Lung (tissue), 12 donors: ENCODE results near the gene IQCK. TPM values are rescaled to one million over a fixed set of nuclear protein-coding genes. Genes with fewer than 3 reads are reported as not detected.

Experiments
- ATAC-seq: fragments of 200-7000 bp; cut with Tn5 transposase; one replicate; pipeline ENCODE4 v1.9.1; 2020; ENCODE audit warnings: moderate number of reproducible peaks; ENCODE audit not compliant: insufficient read depth, low FRiP score
- DNase-seq, 3 donors: peaks; one replicate each; pipeline ENCODE4 v3.0.0-alpha.2; 2013 to 2017
- H3K27ac ChIP-seq, 2 donors: one replicate each; pipeline ENCODE4 v1.5.1; 2013; ENCODE audit warnings: mild to moderate bottlenecking in 2 of 2, moderate library complexity in 2 of 2, control low read depth in 1 of 2, inconsistent platforms in 1 of 2, low read depth in 1 of 2, low read length in 1 of 2
- H3K27me3 ChIP-seq, 3 donors: one replicate each; pipeline ENCODE4 v1.5.1; 2013; ENCODE audit warnings: low read length in 2 of 3; ENCODE audit not compliant: control insufficient read depth in 3 of 3, insufficient read depth in 3 of 3
- H3K36me3 ChIP-seq, 4 donors: one replicate each; pipeline ENCODE4 v1.5.1; 2013; ENCODE audit warnings: low read length in 4 of 4, mild to moderate bottlenecking in 1 of 4, moderate library complexity in 1 of 4; ENCODE audit not compliant: control insufficient read depth in 4 of 4, insufficient read depth in 4 of 4
- H3K4me1 ChIP-seq, 5 donors: one replicate each; pipeline ENCODE4 v1.5.1; 2013; ENCODE audit warnings: low read length in 5 of 5, mild to moderate bottlenecking in 2 of 5, moderate library complexity in 1 of 5; ENCODE audit not compliant: control insufficient read depth in 5 of 5, insufficient read depth in 5 of 5
- H3K4me3 ChIP-seq: one replicate; pipeline ENCODE4 v1.5.1; 2013; ENCODE audit warnings: mild to moderate bottlenecking, control low read depth, moderate library complexity
- H3K9ac ChIP-seq, 2 donors: one replicate each; pipeline ENCODE4 v1.5.1; 2013; ENCODE audit warnings: low read length in 2 of 2, control low read depth in 1 of 2; ENCODE audit not compliant: insufficient read depth in 1 of 2
- H3K9me3 ChIP-seq, 4 donors: one replicate each; pipeline ENCODE4 v1.5.1; 2013; ENCODE audit warnings: low read length in 3 of 4, mild to moderate bottlenecking in 1 of 4, moderate library complexity in 1 of 4; ENCODE audit not compliant: control insufficient read depth in 4 of 4, insufficient read depth in 3 of 4
- WGBS, 2 donors: extraction: QIAGEN DNeasy Blood & Tissue Kit; methylation state at CpG; one replicate each; pipeline ENCODE4 v1.1.7; 2013; 5-methylcytosine and 5-hydroxymethylcytosine counted together
- polyA plus RNA-seq, 2 donors: library from polyadenylated mRNA; stranded (reverse); fragments of 200-250 nt; gene quantifications; one replicate each; pipeline ENCODE4 v1.2.1, GENCODE V29; 2013
- total RNA-seq, 2 donors: library from RNA; depleted of rRNA in 1 of 2; stranded (reverse); fragments of >200 nt in 1 of 2; gene quantifications; one replicate each; pipeline ENCODE4 v1.2.1, GENCODE V29; 2014 to 2021
- TF ChIP-seq, protein P1 (sequence below): IDR thresholded peaks from 2 replicates; pipeline ENCODE4 v1.5.1; 2012; ENCODE audit warnings: mild to moderate bottlenecking; ENCODE audit errors: control extremely low read depth, extremely low read depth
- donor health status: control.
- donor health status: control.
- donor health status: Bipolar disorder and iron deficiency.
- donor health status: healthy.
- donor health status: DM: yes; HTN: yes; CAD: no.

The IQCK gene
- total and polyA plus RNA-seq, 4 donors: 12.7 to 27.0 (median 20.4) TPM

DNA sequence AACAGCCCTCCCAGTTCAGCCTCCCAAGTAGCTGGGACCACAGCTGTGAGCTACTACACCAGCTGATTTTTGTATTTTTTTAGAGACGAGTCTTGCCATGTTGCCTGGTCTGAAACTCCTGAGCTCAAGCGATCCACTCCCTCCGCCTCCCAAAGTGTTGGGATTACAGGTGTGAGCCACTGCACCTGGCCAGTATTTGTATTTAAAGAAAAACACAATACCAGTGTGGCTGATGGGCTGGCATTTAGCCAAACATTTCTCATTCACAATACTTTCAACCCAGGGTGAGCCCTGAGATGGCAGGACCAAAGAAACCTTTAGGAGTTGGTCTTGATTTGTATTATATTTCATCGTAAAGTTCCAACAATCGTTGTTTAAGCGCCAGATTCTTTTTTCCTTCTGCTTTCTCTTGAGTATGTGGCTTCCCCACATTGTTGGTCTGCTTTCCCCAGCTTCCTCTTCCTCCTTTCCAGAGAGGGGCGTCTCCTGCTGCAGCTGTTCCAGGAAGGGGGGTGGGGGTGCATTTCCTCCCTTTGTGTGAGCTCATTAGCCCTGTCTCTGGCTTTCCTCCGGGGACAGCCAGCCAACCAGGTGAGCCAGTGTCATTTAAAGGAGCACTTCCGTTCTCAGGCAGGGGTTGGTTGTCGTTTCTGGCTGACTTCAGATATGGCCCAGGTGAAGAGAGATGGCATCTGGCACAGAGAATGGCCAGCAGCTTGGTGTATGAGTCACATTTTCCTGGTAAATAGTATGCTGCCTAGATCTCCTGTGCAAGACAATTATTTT, 86.7 kb downstream of the IQCK start:
- TF ChIP-seq, protein P1, sequence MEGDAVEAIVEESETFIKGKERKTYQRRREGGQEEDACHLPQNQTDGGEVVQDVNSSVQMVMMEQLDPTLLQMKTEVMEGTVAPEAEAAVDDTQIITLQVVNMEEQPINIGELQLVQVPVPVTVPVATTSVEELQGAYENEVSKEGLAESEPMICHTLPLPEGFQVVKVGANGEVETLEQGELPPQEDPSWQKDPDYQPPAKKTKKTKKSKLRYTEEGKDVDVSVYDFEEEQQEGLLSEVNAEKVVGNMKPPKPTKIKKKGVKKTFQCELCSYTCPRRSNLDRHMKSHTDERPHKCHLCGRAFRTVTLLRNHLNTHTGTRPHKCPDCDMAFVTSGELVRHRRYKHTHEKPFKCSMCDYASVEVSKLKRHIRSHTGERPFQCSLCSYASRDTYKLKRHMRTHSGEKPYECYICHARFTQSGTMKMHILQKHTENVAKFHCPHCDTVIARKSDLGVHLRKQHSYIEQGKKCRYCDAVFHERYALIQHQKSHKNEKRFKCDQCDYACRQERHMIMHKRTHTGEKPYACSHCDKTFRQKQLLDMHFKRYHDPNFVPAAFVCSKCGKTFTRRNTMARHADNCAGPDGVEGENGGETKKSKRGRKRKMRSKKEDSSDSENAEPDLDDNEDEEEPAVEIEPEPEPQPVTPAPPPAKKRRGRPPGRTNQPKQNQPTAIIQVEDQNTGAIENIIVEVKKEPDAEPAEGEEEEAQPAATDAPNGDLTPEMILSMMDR: no peak
- Histone ChIP-seq H3K27ac (peak overlapping the region; percentile 17 to 26), H3K9ac (no peak overlapping the region), H3K4me3 (no peak overlapping the region), H3K27me3 (no peaks in the 10 kb centered on the region), H3K4me1 (peaks cover 2 to 9% (median 4%) of the 10 kb centered on the region in 5 donors), H3K36me3 (no peaks in the 10 kb centered on the region), H3K9me3 (peaks cover 0 to 4% (median 2%) of the 10 kb centered on the region in 4 donors)
- DNase-seq: peak; percentile 65 to 73 (median 65)
- ATAC-seq: peak; percentile 34
- WGBS, 2 donors: 25 to 31% methylated on average over 10 of the region's 10 CpGs

DNA sequence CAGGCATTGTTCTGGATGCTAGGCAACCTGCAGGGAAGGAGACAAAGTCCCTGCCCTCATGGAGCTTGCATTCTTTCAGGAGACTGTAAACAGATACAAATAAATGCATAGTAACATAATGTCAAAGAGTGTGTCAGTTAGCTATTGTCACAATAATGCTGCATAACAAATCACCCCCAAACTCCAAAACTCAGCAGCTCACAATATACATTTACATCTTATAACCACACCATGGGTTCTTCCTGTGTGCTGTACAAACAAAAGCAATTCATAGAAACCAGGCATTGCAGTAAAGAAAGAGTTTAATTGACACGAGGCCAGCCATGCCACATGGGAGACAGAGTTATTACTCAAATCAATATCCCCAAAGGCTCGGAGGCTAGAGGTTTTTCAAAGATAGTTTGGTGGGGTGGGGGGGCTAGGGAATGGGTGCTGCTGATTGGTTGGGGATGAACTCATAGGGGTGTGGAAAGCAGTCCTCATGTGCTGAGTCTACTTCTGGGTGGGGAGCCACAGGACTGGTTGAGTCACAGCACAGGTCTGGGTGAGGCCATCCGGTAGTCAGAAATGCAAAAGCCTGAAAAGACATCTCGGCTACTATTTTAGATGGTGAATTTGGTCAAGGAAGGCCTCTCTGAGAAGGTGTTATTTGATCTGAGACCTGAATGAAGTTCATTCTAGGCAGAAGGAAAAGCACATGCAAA, 87.5 kb downstream of the IQCK start:
- H3K27me3 ChIP-seq: no peaks in the 10 kb centered on the region
- no peak overlapping the region for H3K27ac ChIP-seq

DNA sequence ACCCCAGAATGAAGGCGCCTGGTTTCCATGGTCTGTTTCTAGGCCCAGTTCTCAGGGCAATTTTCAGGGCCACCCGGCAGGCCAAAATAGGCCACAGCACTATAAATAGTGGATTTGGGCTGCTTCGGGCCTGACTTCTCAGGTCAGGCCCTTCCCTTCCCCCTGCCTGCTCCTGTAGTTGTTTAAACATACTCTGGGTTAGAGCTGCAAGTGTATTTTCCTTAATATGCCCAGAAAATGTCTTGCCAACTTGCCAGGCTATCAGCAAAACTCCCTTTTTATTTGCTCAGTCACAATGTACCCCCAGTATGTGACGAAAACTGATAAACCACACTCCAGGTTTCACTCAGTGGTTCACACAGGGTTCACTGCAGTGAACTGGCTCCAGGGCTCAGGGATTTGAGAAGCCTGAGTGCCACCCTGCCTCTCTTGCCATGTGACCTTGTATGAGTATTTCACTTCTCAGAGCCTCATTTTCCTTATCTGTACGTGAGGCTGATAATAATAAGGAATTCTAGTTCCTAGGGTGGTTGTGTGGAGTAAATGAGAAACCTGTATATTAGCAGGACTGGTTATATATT, 90.1 kb downstream of the IQCK start:
- no peak for ATAC-seq

More for the DNA sequence above, 87.5 kb downstream of the IQCK start:
- TF ChIP-seq, protein P1: no peak
- DNase-seq (no peak), ATAC-seq (no peak)
- Histone ChIP-seq H3K4me3 (no peak overlapping the region), H3K36me3 (no peaks in the 10 kb centered on the region), H3K9me3 (peaks cover 0 to 4% (median 2%) of the 10 kb centered on the region in 4 donors), H3K9ac (no peak overlapping the region), H3K4me1 (peaks cover 2 to 9% (median 4%) of the 10 kb centered on the region in 5 donors)
- WGBS, 2 donors: 92 to 93% methylated on average over 4 of the region's 4 CpGs

More for the DNA sequence above, 90.1 kb downstream of the IQCK start:
- WGBS, 2 donors: 56 to 74% methylated on average over 5 of the region's 5 CpGs
- peaks cover 0 to 8% (median 2%) of the 10 kb centered on the region in 4 donors for H3K9me3 ChIP-seq
- no peak overlapping the region for H3K9ac ChIP-seq
- H3K4me1 ChIP-seq: peaks cover 0 to 15% (median 4%) of the 10 kb centered on the region in 5 donors
- no peaks in the 10 kb centered on the region for H3K36me3 ChIP-seq
- H3K4me3 ChIP-seq: no peak overlapping the region
- peak overlapping the region; percentile 37 to 61 for H3K27ac ChIP-seq
- H3K27me3 ChIP-seq: no peaks in the 10 kb centered on the region
- TF ChIP-seq, protein P1: no peak
- DNase-seq: peak; percentile 67 to 88 (median 81)
